ENCODE measurements around the gene DCAF12. TPM values are rescaled to one million over a fixed set of nuclear protein-coding genes. Genes with fewer than 3 reads are reported as not detected.

DCAF12 gene
- total RNA-seq (2016; rRNA removed; fragmentation: Illumina TruSeq; extraction: Trizol), result 26.8 and 36.6 TPM in 2 replicates
- total RNA-seq (2016; cell fraction: cytosol; rRNA removed; fragmentation: Illumina TruSeq; extraction: Trizol; ENCODE audit: low read depth), result 5.5 and 5.9 TPM in 2 replicates
- total RNA-seq (2016; cell fraction: insoluble cytoplasmic fraction; rRNA removed; fragmentation: Illumina TruSeq; extraction: Trizol), result 26.7 and 35.4 TPM in 2 replicates
- total RNA-seq (2016; cell fraction: membrane; rRNA removed; fragmentation: Illumina TruSeq; extraction: Trizol), result 22.9 and 23.0 TPM in 2 replicates
- 17.6 and 18.2 TPM in 2 replicates for total RNA-seq (2016; cell fraction: nucleus; rRNA removed; fragmentation: Illumina TruSeq; extraction: Trizol)
- polyA plus RNA-seq (2011; rRNA removed), result 37.4 and 38.8 TPM in 2 replicates
- 24.7 and 32.7 TPM in 2 replicates for polyA plus RNA-seq (2011; cell fraction: cytosol; rRNA removed)
- polyA plus RNA-seq (2011; cell fraction: nucleus; rRNA removed), result 15.0 and 20.8 TPM in 2 replicates
- polyA plus RNA-seq (2012), result 24.8 and 25.9 TPM in 2 replicates
- polyA plus RNA-seq (2016; cell fraction: cytosol; fragmentation: Illumina TruSeq; extraction: Trizol; ENCODE audit: low read depth), result 2.7 and 3.0 TPM in 2 replicates
- 47.0 and 48.8 TPM in 2 replicates for polyA plus RNA-seq (2016; cell fraction: insoluble cytoplasmic fraction; fragmentation: Illumina TruSeq; extraction: Trizol; ENCODE audit: low read depth)
- polyA plus RNA-seq (2016; cell fraction: membrane; fragmentation: Illumina TruSeq; extraction: Trizol; ENCODE audit: low read depth), result 14.1 and 14.3 TPM in 2 replicates
- polyA plus RNA-seq (2016; cell fraction: nucleus; fragmentation: Illumina TruSeq; extraction: Trizol; ENCODE audit: insufficient read depth, low read depth), result 24.1 and 24.6 TPM in 2 replicates
- 59.5 and 125 TPM in 2 replicates for polyA minus RNA-seq (2011; rRNA and poly(A)+ RNA removed; ENCODE audit: low replicate concordance)
- polyA minus RNA-seq (2011; cell fraction: cytosol; rRNA and poly(A)+ RNA removed), result 19.9 and 21.3 TPM in 2 replicates
- 24.5 and 30.1 TPM in 2 replicates for polyA minus RNA-seq (2011; cell fraction: nucleus; rRNA and poly(A)+ RNA removed)
- Bru-seq, nascent RNA, result percentile 69 among the genes with signal in this experiment
- BruChase-seq, experiment 1, labeled RNA remaining after a 6-hour chase, result percentile 85 among the genes with signal in this experiment
- percentile 79 among the genes with signal in this experiment for BruChase-seq, experiment 2, labeled RNA remaining after a 2-hour chase
- long read RNA-seq, experiment 1, transcript DCAF12-201 (9 exons, 3,667 nt), result major isoform, 21 of 25 reads
- long read RNA-seq, experiment 1, partial matches to known transcripts, result 3 of 25 reads
- long read RNA-seq, experiment 1, other reads (novel, unspliced or antisense), result 1 of 25 reads
- long read RNA-seq, experiment 2, transcript DCAF12-201 (9 exons, 3,667 nt), result major isoform, 25 of 70 reads
- long read RNA-seq, experiment 2, partial matches to known transcripts, result 45 of 70 reads
- long read RNA-seq, experiment 2, other reads (novel, unspliced or antisense), result 0 of 70 reads

- Histone ChIP-seq H3K79me2 (ENCODE audit: insufficient read depth, low read length) (peaks cover 42% of the 10 kb centered on the region), H3K36me3 (replicated peaks in 1 of 2; ENCODE audit: control insufficient read depth in 1 of 2, insufficient read depth in 2 of 2, low read length in 2 of 2) (peaks cover 2 to 18% of the 10 kb centered on the region in 2 experiments; a peak in 4 of 5 replicates), H3K4me1 (ENCODE audit: insufficient read depth, low read length) (peaks cover 48% of the 10 kb centered on the region), H3K27me3 (ENCODE audit: control insufficient read depth in 1 of 2, insufficient read depth in 2 of 2, low read length in 2 of 2) (no peaks in the 10 kb centered on the region; a peak in 1 of 5 replicates), H3K9ac (ENCODE audit: insufficient read depth, low read depth, low read length) (peak within 1 kb of the TSS; percentile 86), H2AFZ (ENCODE audit: low read length) (no peak within 1 kb of the TSS), H3K27ac (ENCODE audit: extremely low read length, insufficient read depth, low read length) (peak within 1 kb of the TSS; percentile 86), H3K4me2 (ENCODE audit: low read depth, low read length) (peak within 1 kb of the TSS; percentile 92), H4K20me1 (ENCODE audit: insufficient read depth, low read length) (0 out of 2 replicates have a peak, but pooled peaks cover 4% of the 10 kb centered on the region), H3K4me3 (replicated peaks in 1 of 3; ENCODE audit: insufficient read depth in 1 of 3, low read depth in 2 of 3, low read length in 3 of 3) (peak within 1 kb of the TSS; percentile 66 to 88 (median 86)), H3K9me3 (ENCODE audit: low read length) (no peaks in the 10 kb centered on the region)
- FAIRE-seq (peak; percentile 74), DNase-seq (ENCODE audit: low spot score) (peak; percentile 85), ATAC-seq (peak; percentile 93)
- intact Hi-C loops (cut with micrococcal nuclease; ENCODE audit: unreplicated experiment) (loop anchor here (1.0 to 5.0 kb wide), 2 partner anchors 13 to 51 kb away; partner anchors contain the start of gene UBAP1), in situ Hi-C loops (cut with HindIII; ENCODE audit: extremely low pct_ligation_motif_present, low pct_unique_long_range_greater_than_20kb) (loop anchor here (10.0 kb wide), 1 partner anchor 128 kb away; no protein-coding TSS in a partner anchor)
- CTCF ChIA-PET (ENCODE audit: low intra/inter-chr PET ratio, low total read pairs), result no interaction called here
- under 1% methylated on average over 52 of the region's 67 CpGs for WGBS (ENCODE audit: low lambda C conversion rate)
- POLR2A ChIA-PET, result interaction anchor here (0.6 to 1.7 kb wide), 8 partner anchors 8 to 253 kb away, joined by 3 to 8 read pairs (median 4); partner anchors contain the start of genes UBAP1 and UBAP2
- TSS peak; percentile 60 for BruUV-seq (replicated peaks)
- TF ChIP-seq LRRFIP1 (CRISPR knock-in tag; conservative IDR thresholded peaks at IDR 0.05) (no peak), ZNF776 (CRISPR knock-in tag; IDR thresholded peaks at IDR 0.05) (peak; percentile 86; the same call in 1 of the 2 replicates), TBX2 (CRISPR knock-in tag; IDR thresholded peaks at IDR 0.05; ENCODE audit: borderline replicate concordance) (peak; percentile 66; the same call in 1 of the 2 replicates), ZBTB44 (CRISPR knock-in tag; IDR thresholded peaks at IDR 0.05) (no peak), AGO2 (optimal IDR thresholded peaks at IDR 0.05; ENCODE audit: low read depth, low read length) (peak; percentile 48), SP5 (CRISPR knock-in tag; IDR thresholded peaks at IDR 0.05; ENCODE audit: borderline replicate concordance, low read depth) (no peak), NCOA1 (CRISPR knock-in tag; IDR thresholded peaks at IDR 0.05) (no peak), RBAK (CRISPR knock-in tag; IDR thresholded peaks at IDR 0.05) (0 out of 2 replicates have a peak, but pooled peaks have one; percentile 34), ZNF567 (CRISPR knock-in tag; IDR thresholded peaks at IDR 0.05; ENCODE audit: borderline replicate concordance) (0 out of 2 replicates have a peak, but pooled peaks have one; percentile 23)
- TF ChIP-seq, protein P1, sequence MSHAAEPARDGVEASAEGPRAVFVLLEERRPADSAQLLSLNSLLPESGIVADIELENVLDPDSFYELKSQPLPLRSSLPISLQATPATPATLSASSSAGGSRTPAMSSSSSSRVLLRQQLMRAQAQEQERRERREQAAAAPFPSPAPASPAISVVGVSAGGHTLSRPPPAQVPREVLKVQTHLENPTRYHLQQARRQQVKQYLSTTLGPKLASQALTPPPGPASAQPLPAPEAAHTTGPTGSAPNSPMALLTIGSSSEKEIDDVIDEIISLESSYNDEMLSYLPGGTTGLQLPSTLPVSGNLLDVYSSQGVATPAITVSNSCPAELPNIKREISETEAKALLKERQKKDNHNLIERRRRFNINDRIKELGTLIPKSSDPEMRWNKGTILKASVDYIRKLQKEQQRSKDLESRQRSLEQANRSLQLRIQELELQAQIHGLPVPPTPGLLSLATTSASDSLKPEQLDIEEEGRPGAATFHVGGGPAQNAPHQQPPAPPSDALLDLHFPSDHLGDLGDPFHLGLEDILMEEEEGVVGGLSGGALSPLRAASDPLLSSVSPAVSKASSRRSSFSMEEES (CRISPR knock-in tag; IDR thresholded peaks at IDR 0.05), result peak; percentile 17; the same call in 1 of the 2 replicates
Observed at GRCh38 chr9:34126207-34127034, at the start of gene DCAF12. DCAF12 (minus strand) TSS chr9:34126698; CDS start chr9:34126431, 267 bp downstream.
